Activated naive CD8-positive, alpha-beta T cell treated with anti-CD3 and anti-CD28 coated beads, Interleukin-2, amount 10 ng/mL, durations not matched to agents 7 days and 5 days (primary cell): ENCODE measurements around the gene IRAK3. TPM values are rescaled to one million over a fixed set of nuclear protein-coding genes. Genes with fewer than 3 reads are reported as not detected.
"Not testable (repeated sequence)": the region's sequence is repeated elsewhere in the genome, so short reads cannot be mapped to it uniquely, and the experiment has no call there.

ENCODE experiments used
- ATAC-seq: fragments of 150-1000 bp; cut with Tn5 transposase; one replicate; pipeline ENCODE4 v1.10.0; 2021; ENCODE audit warnings: low read depth, moderate library complexity
- POLR2A ChIA-PET: fragments of 350-600 bp; sonication (Branson Sonifier 250); formaldehyde crosslinking; loops from one replicate; lab custom pipeline; 2021; ENCODE audit warnings: antibody characterized with exemption; lab: Charles Lee
- DNase-seq: peaks from one replicate; pipeline ENCODE4 v3.0.0; 2021
- H3K27ac Mint-ChIP-seq: one replicate; pipeline ENCODE4 v1.8.0; 2022; ENCODE audit warnings: mild to moderate bottlenecking, mixed read lengths
- H3K27me3 Mint-ChIP-seq: one replicate; pipeline ENCODE4 v1.8.0; 2022; ENCODE audit warnings: mild to moderate bottlenecking, moderate library complexity, mixed read lengths
- H3K36me3 Mint-ChIP-seq: one replicate; pipeline ENCODE4 v1.8.0; 2021; ENCODE audit warnings: mild to moderate bottlenecking, mixed read lengths
- H3K4me1 Mint-ChIP-seq: one replicate; pipeline ENCODE4 v1.8.0; 2021; ENCODE audit warnings: mixed read lengths
- H3K4me3 Mint-ChIP-seq: one replicate; pipeline ENCODE4 v1.8.0; 2022; ENCODE audit warnings: mild to moderate bottlenecking, moderate library complexity, mixed read lengths
- H3K9me3 Mint-ChIP-seq: one replicate; pipeline ENCODE4 v1.8.0; 2021; ENCODE audit warnings: mixed read lengths
- total RNA-seq, 2 experiments: library from RNA; stranded (reverse); gene quantifications; one replicate each; pipeline ENCODE4 v1.2.3, GENCODE V29; 2021

Gene IRAK3
- total RNA-seq, 2 experiments from 2014 or later: 0.43 to 0.53 TPM

GRCh38 chr12:66290716-66291200 lies 101.7 kb downstream of the IRAK3 start:
- H3K36me3 Mint-ChIP-seq: peaks cover 32% of the 10 kb centered on the region
- peak; percentile 43 for DNase-seq
- ATAC-seq: peak; percentile 69
- peak overlapping the region; percentile 51 for H3K4me3 Mint-ChIP-seq
- peaks cover 14% of the 10 kb centered on the region for H3K9me3 Mint-ChIP-seq
- H3K4me1 Mint-ChIP-seq: peaks cover 57% of the 10 kb centered on the region
- H3K27ac Mint-ChIP-seq: peak overlapping the region; percentile 84
- peaks cover 2% of the 10 kb centered on the region for H3K27me3 Mint-ChIP-seq
- POLR2A ChIA-PET: interaction anchor here (4.5 kb wide), 1 partner anchor 12 kb away, joined by 96 read pairs; the partner anchor contains the start of gene HELB

- no peak for DNase-seq
- Mint-ChIP-seq H3K36me3 (peaks cover 15% of the 10 kb centered on the region), H3K4me1 (peaks cover 30% of the 10 kb centered on the region), H3K27ac (no peak overlapping the region), H3K9me3 (peaks cover 12% of the 10 kb centered on the region), H3K4me3 (no peak overlapping the region), H3K27me3 (peaks cover 5% of the 10 kb centered on the region)
- POLR2A ChIA-PET: no interaction called here
- no peak for ATAC-seq
These were observed 107.2 kb downstream of the IRAK3 start for GRCh38 chr12:66296176-66296683.

- H3K4me1 Mint-ChIP-seq: peaks cover 29% of the 10 kb centered on the region
- H3K4me3 Mint-ChIP-seq: peak overlapping the region; percentile 6
- no peak overlapping the region for H3K27ac Mint-ChIP-seq
- peaks cover 10% of the 10 kb centered on the region for H3K9me3 Mint-ChIP-seq
- DNase-seq (no peak), ATAC-seq (peak; percentile 57)
- peaks cover 13% of the 10 kb centered on the region for H3K36me3 Mint-ChIP-seq
- POLR2A ChIA-PET: no interaction called here
- peaks cover 5% of the 10 kb centered on the region for H3K27me3 Mint-ChIP-seq
These were observed 108.1 kb downstream of the IRAK3 start for GRCh38 chr12:66297080-66297479.

- POLR2A ChIA-PET: no interaction called here
- Mint-ChIP-seq H3K27me3 (peaks cover 5% of the 10 kb centered on the region), H3K36me3 (peaks cover 8% of the 10 kb centered on the region), H3K9me3 (peaks cover 5% of the 10 kb centered on the region), H3K4me3 (no peak overlapping the region), H3K4me1 (peaks cover 27% of the 10 kb centered on the region), H3K27ac (no peak overlapping the region)
- DNase-seq (no peak), ATAC-seq (no peak)
These were observed 108.9 kb downstream of the IRAK3 start for GRCh38 chr12:66297923-66298322.

GRCh38 chr12:66301944-66302826 lies 113.2 kb downstream of the IRAK3 start, which contains the start of gene HELB:
Gene HELB (plus strand): TSS chr12:66302493. CDS start chr12:66302604, 111 bp downstream.
- ATAC-seq (peak; percentile 79), DNase-seq (peak; percentile 93)
- POLR2A ChIA-PET: interaction anchor here (0.6 to 4.1 kb wide), 18 partner anchors 8 to 174 kb away, joined by 3 to 96 read pairs (median 6); partner anchors contain the start of genes LLPH and TMBIM4
- Mint-ChIP-seq H3K9me3 (no peaks in the 10 kb centered on the region), H3K27me3 (peaks cover 3% of the 10 kb centered on the region), H3K4me3 (peak within 1 kb of the TSS; percentile 98), H3K4me1 (peaks cover 38% of the 10 kb centered on the region), H3K27ac (peak within 1 kb of the TSS; percentile 99), H3K36me3 (peaks cover 25% of the 10 kb centered on the region)

GRCh38 chr12:66302827-66303169 lies 113.8 kb downstream of the IRAK3 start:
- H3K4me3 Mint-ChIP-seq: peak overlapping the region; percentile 98
- H3K27me3 Mint-ChIP-seq: peaks cover 3% of the 10 kb centered on the region
- DNase-seq (no peak), ATAC-seq (no peak)
- H3K4me1 Mint-ChIP-seq: peaks cover 37% of the 10 kb centered on the region
- H3K9me3 Mint-ChIP-seq: no peaks in the 10 kb centered on the region
- H3K36me3 Mint-ChIP-seq: peaks cover 25% of the 10 kb centered on the region
- peak overlapping the region; percentile 99 for H3K27ac Mint-ChIP-seq
- POLR2A ChIA-PET: interaction anchor here (0.6 to 4.1 kb wide), 17 partner anchors 9 to 174 kb away, joined by 3 to 96 read pairs (median 6); partner anchors contain the start of genes LLPH and TMBIM4

- peak overlapping the region; percentile 98 for H3K4me3 Mint-ChIP-seq
- peaks cover 29% of the 10 kb centered on the region for H3K36me3 Mint-ChIP-seq
- peaks cover 39% of the 10 kb centered on the region for H3K4me1 Mint-ChIP-seq
- H3K9me3 Mint-ChIP-seq, H3K27me3 Mint-ChIP-seq: not testable (repeated sequence)
- POLR2A ChIA-PET: interaction anchor here (0.6 to 4.1 kb wide), 13 partner anchors 9 to 175 kb away, joined by 3 to 96 read pairs (median 7); partner anchors contain the start of genes LLPH and TMBIM4
- ATAC-seq: peak; percentile 71
- DNase-seq: peak; percentile 47
- H3K27ac Mint-ChIP-seq: peak overlapping the region; percentile 99
These were observed 114.3 kb downstream of the IRAK3 start for GRCh38 chr12:66303316-66303804.

Other genes with a start within 250 kb of the IRAK3 start
- gene LLPH, start 58.5 kb upstream of the IRAK3 start, total RNA-seq: 10 to 100 TPM; 35.1 to 36.0 TPM
- gene TMBIM4, start 19.2 kb upstream of the IRAK3 start, total RNA-seq: 10 to 100 TPM; 72.1 to 77.1 TPM
- gene HELB, start 113.3 kb downstream of the IRAK3 start, total RNA-seq: 10 to 100 TPM; 35.8 to 36.0 TPM